Measurements from ENCODE around the gene NCAM2.

NCAM2 gene

DNA sequence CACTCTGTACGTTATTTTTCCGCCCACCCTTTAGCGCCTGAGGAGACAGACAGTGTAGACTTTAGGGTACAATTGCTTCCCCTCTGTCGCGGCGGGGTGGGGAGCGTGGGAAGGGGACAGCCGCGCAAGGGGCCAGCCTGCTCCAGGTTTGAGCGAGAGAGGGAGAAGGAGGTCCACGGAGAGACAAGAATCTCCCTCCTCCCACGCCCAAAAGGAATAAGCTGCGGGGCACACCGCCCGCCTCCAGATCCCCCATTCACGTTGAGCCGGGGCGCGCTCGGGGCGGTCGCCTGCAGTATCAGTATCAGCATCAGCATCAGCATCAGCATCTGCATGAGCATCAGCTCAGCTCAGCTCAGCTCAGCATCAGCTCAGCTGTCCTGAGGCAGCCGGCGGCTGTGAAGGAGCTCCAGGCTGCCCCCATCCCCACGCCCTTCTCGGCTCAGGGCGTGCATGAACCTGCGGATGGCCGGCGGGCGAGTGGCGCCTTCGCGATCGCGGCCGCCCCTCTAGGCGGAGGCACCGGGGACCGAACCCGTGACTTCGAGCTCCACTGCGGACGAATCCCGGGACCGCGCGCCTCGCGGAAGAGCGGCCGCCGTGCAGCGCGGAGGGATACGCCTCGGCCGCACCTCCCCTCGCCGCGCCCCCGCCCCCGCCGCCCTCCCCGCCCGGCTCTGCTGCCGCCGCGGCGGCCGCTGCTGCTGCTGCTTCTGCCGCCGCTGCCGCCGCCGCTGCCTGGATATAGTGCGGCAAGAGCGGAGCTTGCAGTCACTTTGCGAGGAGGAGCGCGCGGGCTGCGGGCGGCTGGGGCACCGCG lies at the start of gene NCAM2:
Gene NCAM2 (plus strand): TSS at position 774 of the 820 bp plus-strand sequence.
- Histone ChIP-seq H3K36me3 (ENCODE audit: insufficient read depth, low read length) (no peaks in the 10 kb centered on the region), H3K4me1 (ENCODE audit: insufficient read depth, low read length) (peaks cover 5% of the 10 kb centered on the region), H3K4me3 (ENCODE audit: low read depth in 1 of 2, low read length in 2 of 2) (peak within 1 kb of the TSS; percentile 80 to 81), H3K27ac (ENCODE audit: low read depth, low read length) (no peak within 1 kb of the TSS), H3K9ac (ENCODE audit: low read length) (peak within 1 kb of the TSS; percentile 59), H3K27me3 (ENCODE audit: control insufficient read depth in 1 of 2, insufficient read depth in 2 of 2, low read length in 2 of 2) (no peaks in the 10 kb centered on the region), H3K9me3 (ENCODE audit: low read length) (no peaks in the 10 kb centered on the region)

DNA sequence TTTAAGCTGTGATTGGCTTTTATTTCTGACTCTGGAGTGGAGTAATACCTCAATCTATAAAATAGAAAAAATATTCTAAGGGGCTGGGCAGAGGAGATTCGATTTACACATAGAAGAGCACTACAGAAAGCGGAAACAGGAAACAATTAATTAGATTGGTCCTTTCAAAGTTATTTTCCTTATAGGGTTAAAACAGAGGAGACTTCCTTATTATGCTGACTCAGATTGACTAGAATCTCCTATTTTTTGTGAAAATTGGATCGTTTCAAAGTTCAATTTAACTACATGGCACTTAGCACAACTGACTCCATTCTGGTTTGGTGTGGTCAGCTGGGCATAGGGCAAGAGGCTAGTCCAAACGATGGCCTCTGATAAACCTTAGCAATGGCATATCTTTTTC lies 48.3 kb upstream of the NCAM2 start:
- Histone ChIP-seq H3K27ac (ENCODE audit: low read depth, low read length) (no peak overlapping the region), H3K27me3 (ENCODE audit: control insufficient read depth in 1 of 2, insufficient read depth in 2 of 2, low read length in 2 of 2) (no peaks in the 10 kb centered on the region), H3K4me1 (ENCODE audit: insufficient read depth, low read length) (no peaks in the 10 kb centered on the region), H3K9ac (ENCODE audit: low read length) (no peak overlapping the region), H3K36me3 (ENCODE audit: insufficient read depth, low read length) (no peaks in the 10 kb centered on the region), H3K9me3 (ENCODE audit: low read length) (no peaks in the 10 kb centered on the region), H3K4me3 (ENCODE audit: low read depth in 1 of 2, low read length in 2 of 2) (no peak overlapping the region)

DNA sequence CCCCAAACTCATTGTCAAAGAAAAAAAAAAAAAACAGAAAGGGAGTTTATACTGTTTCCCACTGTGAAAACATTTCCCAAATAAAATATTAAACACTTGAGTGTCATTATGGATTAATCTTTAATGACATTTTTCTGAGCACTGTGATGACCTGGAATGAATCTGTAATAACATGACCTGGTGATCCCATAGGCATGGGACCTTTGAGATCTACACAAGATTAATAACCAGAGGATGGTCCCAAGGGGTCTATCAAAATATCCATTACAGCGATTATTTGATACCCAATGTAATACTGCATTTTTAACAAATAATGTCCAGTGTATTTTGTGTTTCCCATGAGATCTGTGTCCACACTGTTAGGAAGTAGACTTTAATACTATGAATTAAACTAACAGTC lies 32.4 kb upstream of the NCAM2 start:
- Histone ChIP-seq H3K9ac (ENCODE audit: low read length) (no peak overlapping the region), H3K36me3 (ENCODE audit: insufficient read depth, low read length) (no peaks in the 10 kb centered on the region), H3K4me3 (ENCODE audit: low read depth in 1 of 2, low read length in 2 of 2) (no peak overlapping the region), H3K27me3 (ENCODE audit: control insufficient read depth in 1 of 2, insufficient read depth in 2 of 2, low read length in 2 of 2) (no peaks in the 10 kb centered on the region), H3K9me3 (ENCODE audit: low read length) (no peaks in the 10 kb centered on the region), H3K4me1 (ENCODE audit: insufficient read depth, low read length) (peaks cover 12% of the 10 kb centered on the region), H3K27ac (ENCODE audit: low read depth, low read length) (no peak overlapping the region)

DNA sequence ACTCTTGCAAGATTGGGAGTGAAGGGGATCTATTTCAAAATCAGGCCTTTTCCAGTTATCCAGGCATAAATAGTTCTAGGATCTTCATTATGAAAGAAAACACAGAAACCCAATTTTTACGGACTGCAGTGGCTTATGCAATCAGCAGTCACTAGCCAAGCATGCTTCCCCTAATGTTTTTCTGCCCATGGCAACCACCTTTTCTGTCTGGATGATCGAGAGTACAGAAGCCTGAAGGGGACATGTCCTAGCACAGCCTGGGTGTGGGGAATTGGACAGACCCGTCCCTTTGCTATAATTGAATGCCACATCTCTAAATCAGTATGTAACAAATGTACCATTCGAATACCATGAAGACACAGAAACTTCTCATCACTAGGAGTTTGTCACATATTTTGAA lies 29.8 kb upstream of the NCAM2 start:
- H3K27me3 ChIP-seq (ENCODE audit: control insufficient read depth in 1 of 2, insufficient read depth in 2 of 2, low read length in 2 of 2): no peaks in the 10 kb centered on the region
- H3K4me1 ChIP-seq (ENCODE audit: insufficient read depth, low read length): peaks cover 12% of the 10 kb centered on the region
- H3K36me3 ChIP-seq (ENCODE audit: insufficient read depth, low read length): no peaks in the 10 kb centered on the region
- H3K9ac ChIP-seq (ENCODE audit: low read length): no peak overlapping the region
- H3K9me3 ChIP-seq (ENCODE audit: low read length): no peaks in the 10 kb centered on the region
- H3K4me3 ChIP-seq (ENCODE audit: low read depth in 1 of 2, low read length in 2 of 2): no peak overlapping the region
- no peak overlapping the region for H3K27ac ChIP-seq (ENCODE audit: low read depth, low read length)

DNA sequence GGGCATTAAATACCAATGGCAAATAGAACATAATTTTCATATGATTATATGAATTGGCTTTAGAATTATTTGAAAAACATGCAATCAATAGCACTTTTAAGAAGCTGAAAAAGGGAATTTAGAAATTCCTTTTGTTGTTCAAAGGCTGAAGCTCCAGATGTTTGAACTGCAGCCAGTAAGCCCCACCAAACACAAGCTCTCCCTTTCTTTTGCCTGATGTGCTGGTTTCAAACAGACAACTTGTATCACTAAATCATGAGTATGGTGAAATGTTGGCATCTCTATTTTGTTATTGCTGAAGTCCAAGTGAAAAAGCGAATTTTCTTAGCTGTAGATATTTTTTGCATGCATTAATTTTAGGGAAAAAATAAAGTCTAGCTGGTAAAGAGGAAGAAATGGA lies 27.5 kb upstream of the NCAM2 start:
- H3K27ac ChIP-seq (ENCODE audit: low read depth, low read length): no peak overlapping the region
- H3K36me3 ChIP-seq (ENCODE audit: insufficient read depth, low read length): no peaks in the 10 kb centered on the region
- no peaks in the 10 kb centered on the region for H3K27me3 ChIP-seq (ENCODE audit: control insufficient read depth in 1 of 2, insufficient read depth in 2 of 2, low read length in 2 of 2)
- no peak overlapping the region for H3K4me3 ChIP-seq (ENCODE audit: low read depth in 1 of 2, low read length in 2 of 2)
- no peak overlapping the region for H3K9ac ChIP-seq (ENCODE audit: low read length)
- peaks cover 12% of the 10 kb centered on the region for H3K4me1 ChIP-seq (ENCODE audit: insufficient read depth, low read length)
- no peaks in the 10 kb centered on the region for H3K9me3 ChIP-seq (ENCODE audit: low read length)

DNA sequence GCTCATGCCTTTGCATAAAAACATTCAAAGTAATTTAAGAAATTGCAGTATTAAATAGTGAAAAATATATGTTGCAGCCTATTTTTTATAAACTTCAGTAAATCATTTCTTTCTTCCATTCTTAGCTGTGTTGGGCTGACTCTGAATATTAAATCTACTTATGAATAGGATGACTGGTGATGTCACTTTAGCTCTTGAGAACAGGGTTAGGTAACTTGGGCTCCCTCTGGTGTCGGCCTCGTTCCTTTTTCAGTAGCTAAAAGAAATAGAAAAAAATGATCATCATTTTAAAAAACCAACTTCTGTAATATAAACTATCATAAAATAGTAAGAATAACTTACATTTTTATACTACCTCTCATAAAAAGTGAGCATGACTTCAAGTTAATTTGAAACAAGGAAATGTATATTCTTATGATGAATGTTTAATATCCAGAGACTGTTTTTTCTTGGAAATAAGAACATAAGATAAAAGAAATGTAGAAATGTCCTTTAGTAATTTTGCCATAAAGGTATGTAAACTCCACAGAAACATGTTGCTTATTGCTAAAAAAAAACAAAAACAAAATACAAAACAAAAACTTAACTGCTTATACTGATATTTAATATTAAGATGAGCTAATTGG lies 26.8 kb upstream of the NCAM2 start:
- no peaks in the 10 kb centered on the region for H3K27me3 ChIP-seq (ENCODE audit: control insufficient read depth in 1 of 2, insufficient read depth in 2 of 2, low read length in 2 of 2)
- peaks cover 12% of the 10 kb centered on the region for H3K4me1 ChIP-seq (ENCODE audit: insufficient read depth, low read length)
- no peak overlapping the region for H3K9ac ChIP-seq (ENCODE audit: low read length)
- no peaks in the 10 kb centered on the region for H3K36me3 ChIP-seq (ENCODE audit: insufficient read depth, low read length)
- H3K9me3 ChIP-seq (ENCODE audit: low read length): no peaks in the 10 kb centered on the region
- H3K4me3 ChIP-seq (ENCODE audit: low read depth in 1 of 2, low read length in 2 of 2): no peak overlapping the region
- H3K27ac ChIP-seq (ENCODE audit: low read depth, low read length): no peak overlapping the region

DNA sequence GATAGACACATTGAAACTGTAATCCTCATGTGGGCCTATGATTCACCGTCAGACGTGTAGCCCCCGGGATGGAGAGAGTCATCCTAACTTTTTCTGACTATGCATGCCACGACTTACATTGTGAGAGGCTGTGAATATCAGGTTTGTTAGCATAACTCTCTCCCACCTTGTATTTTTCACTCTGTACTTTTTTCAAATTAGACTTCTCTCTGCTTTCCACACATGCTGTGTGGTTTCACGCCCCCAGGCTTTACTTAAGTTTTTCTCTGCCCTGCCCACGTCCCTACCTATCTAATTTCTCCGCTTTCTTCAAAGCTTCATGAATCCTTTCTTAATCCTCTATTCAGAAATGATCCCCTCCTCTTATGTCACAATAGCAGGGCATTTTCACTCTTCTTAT lies 3.4 kb upstream of the NCAM2 start:
- Histone ChIP-seq H3K9ac (ENCODE audit: low read length) (no peak overlapping the region), H3K4me3 (ENCODE audit: low read depth in 1 of 2, low read length in 2 of 2) (no peak overlapping the region), H3K27me3 (ENCODE audit: control insufficient read depth in 1 of 2, insufficient read depth in 2 of 2, low read length in 2 of 2) (no peaks in the 10 kb centered on the region), H3K9me3 (ENCODE audit: low read length) (no peaks in the 10 kb centered on the region), H3K4me1 (ENCODE audit: insufficient read depth, low read length) (peaks cover 5% of the 10 kb centered on the region), H3K27ac (ENCODE audit: low read depth, low read length) (no peak overlapping the region), H3K36me3 (ENCODE audit: insufficient read depth, low read length) (no peaks in the 10 kb centered on the region)

DNA sequence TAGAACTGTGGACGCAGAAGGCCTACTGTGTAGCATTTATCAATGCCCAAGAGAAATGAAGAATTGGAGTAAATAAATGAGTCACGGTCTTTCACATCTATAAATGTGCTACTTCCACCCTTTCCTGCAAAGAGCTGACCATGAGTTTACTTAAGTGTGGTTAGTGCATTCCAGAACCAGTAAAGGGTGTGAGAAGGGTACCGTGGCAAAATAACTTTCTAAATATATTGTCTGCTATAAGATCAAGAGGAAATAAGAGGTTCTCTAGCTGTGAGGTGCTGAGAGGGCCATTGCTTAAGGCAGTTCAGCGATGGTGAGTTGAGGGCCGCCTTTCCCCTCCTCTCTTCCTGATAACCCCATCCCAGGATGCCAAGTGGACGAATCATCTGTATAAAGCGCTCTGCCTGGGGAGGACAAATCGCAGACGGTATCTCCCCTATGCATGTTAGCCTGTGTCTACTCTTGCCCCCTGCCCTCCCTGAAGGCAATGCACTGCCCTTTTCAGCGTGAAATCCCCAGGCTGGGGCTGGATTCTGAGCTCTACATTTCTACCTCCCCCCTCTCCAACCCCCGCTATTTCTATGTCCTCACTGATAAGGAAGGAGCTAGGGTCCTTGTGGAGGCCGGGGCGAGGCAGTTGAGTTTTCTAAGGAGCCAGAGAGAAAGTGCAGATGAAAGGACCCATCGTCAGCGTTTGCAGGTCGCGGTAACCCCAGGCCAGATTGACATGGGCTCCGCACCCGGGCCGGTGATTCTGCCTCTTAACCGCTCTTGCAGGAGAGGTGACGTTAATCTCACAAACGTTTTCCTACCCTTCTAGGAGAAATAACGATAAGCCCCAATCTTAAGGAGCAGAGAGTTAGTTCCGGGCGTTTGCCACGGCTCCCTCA lies 1.5 kb upstream of the NCAM2 start:
- H3K4me3 ChIP-seq (ENCODE audit: low read depth in 1 of 2, low read length in 2 of 2): peak overlapping the region; percentile 60 to 81
- no peaks in the 10 kb centered on the region for H3K36me3 ChIP-seq (ENCODE audit: insufficient read depth, low read length)
- H3K4me1 ChIP-seq (ENCODE audit: insufficient read depth, low read length): peaks cover 5% of the 10 kb centered on the region
- no peaks in the 10 kb centered on the region for H3K9me3 ChIP-seq (ENCODE audit: low read length)
- no peak overlapping the region for H3K9ac ChIP-seq (ENCODE audit: low read length)
- no peaks in the 10 kb centered on the region for H3K27me3 ChIP-seq (ENCODE audit: control insufficient read depth in 1 of 2, insufficient read depth in 2 of 2, low read length in 2 of 2)
- H3K27ac ChIP-seq (ENCODE audit: low read depth, low read length): no peak overlapping the region

DNA sequence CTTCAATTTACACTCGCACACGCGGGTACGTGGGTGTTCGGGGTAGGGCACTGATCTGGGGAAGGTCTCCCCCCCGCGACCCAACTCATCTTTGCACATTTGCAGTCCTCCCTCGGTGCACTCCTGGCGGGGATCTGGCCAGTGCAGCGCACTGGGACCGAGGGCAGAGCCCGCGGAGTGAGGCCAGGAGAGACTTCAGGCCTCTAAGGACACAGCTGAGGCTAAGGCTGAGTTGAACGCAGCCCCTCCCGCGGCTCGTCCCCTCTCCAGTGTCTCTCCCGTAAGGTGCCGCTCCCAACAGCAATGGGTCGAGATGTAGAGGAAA lies 936 bp upstream of the NCAM2 start:
- Histone ChIP-seq H3K9ac (ENCODE audit: low read length) (no peak overlapping the region), H3K4me3 (ENCODE audit: low read depth in 1 of 2, low read length in 2 of 2) (peak overlapping the region; percentile 60 to 81), H3K4me1 (ENCODE audit: insufficient read depth, low read length) (peaks cover 5% of the 10 kb centered on the region), H3K36me3 (ENCODE audit: insufficient read depth, low read length) (no peaks in the 10 kb centered on the region), H3K9me3 (ENCODE audit: low read length) (no peaks in the 10 kb centered on the region), H3K27ac (ENCODE audit: low read depth, low read length) (no peak overlapping the region), H3K27me3 (ENCODE audit: control insufficient read depth in 1 of 2, insufficient read depth in 2 of 2, low read length in 2 of 2) (no peaks in the 10 kb centered on the region)

DNA sequence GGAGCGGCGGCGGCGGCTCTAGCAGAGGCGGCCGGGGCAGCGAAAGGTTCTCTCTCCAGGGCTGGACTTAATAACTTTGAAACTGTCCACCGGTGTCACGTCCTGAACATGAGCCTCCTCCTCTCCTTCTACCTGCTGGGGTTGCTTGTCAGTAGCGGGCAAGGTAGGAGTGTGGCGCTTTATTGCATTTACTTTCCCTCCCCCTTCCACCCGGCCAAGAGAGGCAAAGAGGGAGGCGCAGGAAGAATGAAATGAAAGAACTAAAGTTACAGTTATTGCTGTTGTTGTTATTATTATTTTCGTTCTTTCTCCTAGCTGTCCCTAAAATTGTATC lies 214 bp downstream of the NCAM2 start:
- Histone ChIP-seq H3K4me1 (ENCODE audit: insufficient read depth, low read length) (peaks cover 5% of the 10 kb centered on the region), H3K9me3 (ENCODE audit: low read length) (no peaks in the 10 kb centered on the region), H3K27me3 (ENCODE audit: control insufficient read depth in 1 of 2, insufficient read depth in 2 of 2, low read length in 2 of 2) (no peaks in the 10 kb centered on the region), H3K9ac (ENCODE audit: low read length) (peak overlapping the region; percentile 59), H3K36me3 (ENCODE audit: insufficient read depth, low read length) (no peaks in the 10 kb centered on the region), H3K4me3 (ENCODE audit: low read depth in 1 of 2, low read length in 2 of 2) (peak overlapping the region; percentile 68 to 80), H3K27ac (ENCODE audit: low read depth, low read length) (no peak overlapping the region)

DNA sequence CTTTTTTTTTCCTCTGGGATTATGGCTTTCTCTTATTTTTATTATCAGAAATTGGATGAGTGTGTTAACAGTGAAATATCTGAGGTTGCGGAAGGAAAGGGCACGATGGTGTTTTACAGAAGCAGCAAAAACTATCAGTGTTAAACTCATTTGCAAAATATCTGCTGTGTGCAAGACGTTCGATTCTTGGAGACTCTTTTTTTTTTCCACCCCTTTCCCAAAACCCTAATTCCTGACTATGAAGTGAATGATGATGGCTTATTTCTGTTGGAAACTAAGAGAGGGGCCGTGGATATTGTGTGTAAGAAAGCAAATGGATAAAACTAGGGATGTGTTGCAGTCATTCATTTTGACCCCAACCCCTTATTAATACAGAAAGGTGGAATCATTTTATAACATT lies 677 bp downstream of the NCAM2 start:
- peaks cover 5% of the 10 kb centered on the region for H3K4me1 ChIP-seq (ENCODE audit: insufficient read depth, low read length)
- H3K4me3 ChIP-seq (ENCODE audit: low read depth in 1 of 2, low read length in 2 of 2): peak overlapping the region; percentile 68 to 80
- no peaks in the 10 kb centered on the region for H3K27me3 ChIP-seq (ENCODE audit: control insufficient read depth in 1 of 2, insufficient read depth in 2 of 2, low read length in 2 of 2)
- peak overlapping the region; percentile 59 for H3K9ac ChIP-seq (ENCODE audit: low read length)
- H3K27ac ChIP-seq (ENCODE audit: low read depth, low read length): no peak overlapping the region
- H3K9me3 ChIP-seq (ENCODE audit: low read length): no peaks in the 10 kb centered on the region
- H3K36me3 ChIP-seq (ENCODE audit: insufficient read depth, low read length): no peaks in the 10 kb centered on the region
